NCI-H82 (cell line): ENCODE results near the gene DPH2.

ENCODE experiments used
- DNase-seq: peaks from one replicate; lab custom pipeline; 2025; lab: John Stamatoyannopoulos, UW

DPH2 gene

GRCh38 chr1:43968348-43968948, 1.4 kb upstream of the DPH2 start:
- DNase-seq, result no peak

GRCh38 chr1:43969416-43969745, 429 bp upstream of the DPH2 start:
- no peak for DNase-seq

GRCh38 chr1:43970502-43970901, 692 bp downstream of the DPH2 start:
- DNase-seq, result peak; percentile 23

- no peak for DNase-seq
Measured at GRCh38 chr1:43970911-43971310, 1.1 kb downstream of the DPH2 start.

- DNase-seq, result no peak
Measured at GRCh38 chr1:43971336-43971980, 1.6 kb downstream of the DPH2 start.

- DNase-seq, result no peak
Measured at GRCh38 chr1:43973981-43974442, 4.2 kb downstream of the DPH2 start.

GRCh38 chr1:43974443-43975248, 4.8 kb downstream of the DPH2 start, which contains the start of gene ATP6V0B:
Gene ATP6V0B, plus strand, starts transcription at chr1:43974960. Its CDS starts 81 bp downstream, at chr1:43975041.
- peak; percentile 99 for DNase-seq

GRCh38 chr1:43975249-43975961, 5.6 kb downstream of the DPH2 start:
- DNase-seq, result peak; percentile 59

- peak; percentile 35 for DNase-seq
Measured at GRCh38 chr1:43976045-43976444, 6.2 kb downstream of the DPH2 start.

GRCh38 chr1:43976890-43977289, 7.1 kb downstream of the DPH2 start:
- DNase-seq, result no peak

GRCh38 chr1:43977376-43978263, 7.8 kb downstream of the DPH2 start:
- DNase-seq, result no peak

GRCh38 chr1:43978264-43978550, 8.4 kb downstream of the DPH2 start:
- no peak for DNase-seq

- DNase-seq, result peak; percentile 81
Measured at GRCh38 chr1:43978551-43979260, 8.9 kb downstream of the DPH2 start, which contains the start of gene B4GALT2. Gene B4GALT2, plus strand, starts transcription at chr1:43979210. Its CDS starts 1,951 bp downstream, at chr1:43981161.

GRCh38 chr1:43979261-43979527, 9.4 kb downstream of the DPH2 start:
- DNase-seq, result no peak

GRCh38 chr1:43979528-43980254, 9.9 kb downstream of the DPH2 start:
- DNase-seq, result peak; percentile 63

GRCh38 chr1:43980255-43981134, 10.7 kb downstream of the DPH2 start:
- no peak for DNase-seq

- DNase-seq, result no peak
Measured at GRCh38 chr1:43981135-43981491, 11.3 kb downstream of the DPH2 start.

- no peak for DNase-seq
Measured at GRCh38 chr1:43981636-43982035, 11.8 kb downstream of the DPH2 start.

- no peak for DNase-seq
Measured at GRCh38 chr1:43982241-43982640, 12.4 kb downstream of the DPH2 start.
